NCI-H1436 (cell line): ENCODE data around the gene CSN1S1.
A peak's percentile ranks its signal among the peaks of the same experiment; 100 is the strongest.
"Not testable (repeated sequence)": the region's sequence is repeated elsewhere in the genome, so short reads cannot be mapped to it uniquely, and the experiment has no call there.

Source experiments
- DNase-seq: peaks from one replicate; lab custom pipeline; 2025; lab: John Stamatoyannopoulos, UW

CSN1S1 gene, protein sequence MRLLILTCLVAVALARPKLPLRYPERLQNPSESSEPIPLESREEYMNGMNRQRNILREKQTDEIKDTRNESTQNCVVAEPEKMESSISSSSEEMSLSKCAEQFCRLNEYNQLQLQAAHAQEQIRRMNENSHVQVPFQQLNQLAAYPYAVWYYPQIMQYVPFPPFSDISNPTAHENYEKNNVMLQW

DNA sequence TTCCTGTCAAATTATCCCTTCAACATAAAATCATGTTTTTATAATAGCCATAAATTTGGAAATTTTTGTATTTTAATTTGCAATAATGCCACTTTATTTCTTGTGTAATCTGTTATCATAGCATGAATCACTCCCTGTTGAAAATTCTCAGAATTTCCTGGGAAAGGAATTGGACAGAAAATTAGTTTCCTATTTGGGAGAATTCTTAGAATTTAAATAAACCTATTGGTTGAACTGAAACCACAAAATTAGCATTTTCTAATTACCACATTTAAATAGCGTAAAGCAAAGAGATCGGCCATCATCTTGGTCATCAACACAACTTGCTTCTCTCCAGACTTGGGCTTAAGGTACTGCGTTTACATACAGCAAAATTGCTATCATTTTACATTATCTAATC lies at the start of gene CSN1S1:
CSN1S1 (plus strand) TSS at position 301 of the 400 bp plus-strand sequence. CDS start 1,488 bp downstream, outside the sequence.
- DNase-seq, result no peak

DNA sequence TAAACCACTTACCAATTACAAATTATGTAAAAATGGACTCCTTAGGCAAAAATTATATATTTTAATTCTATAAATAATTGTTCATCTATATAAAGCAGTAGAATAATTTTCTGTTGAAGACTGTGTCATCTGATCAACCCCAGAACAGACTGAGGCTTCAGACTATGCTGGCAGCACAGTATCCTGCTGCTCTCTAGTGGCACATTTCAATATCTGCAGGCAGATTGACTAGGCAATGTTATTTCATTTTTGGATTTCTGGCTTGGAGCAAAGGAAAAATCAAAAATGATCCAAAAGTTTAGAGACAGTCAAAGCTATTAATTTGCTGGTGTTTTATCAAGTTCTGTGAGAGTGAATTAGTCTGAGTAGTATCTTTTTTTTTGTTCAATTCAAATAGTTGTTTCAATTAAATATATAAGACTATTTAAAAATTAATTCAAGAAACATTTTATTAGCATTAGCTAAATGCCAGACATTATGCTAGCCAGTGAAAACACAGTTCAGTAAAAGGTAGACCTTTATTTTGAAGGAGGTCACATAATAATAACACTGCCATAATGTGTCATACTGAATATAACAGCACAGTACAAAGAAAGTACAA lies 49.6 kb upstream of the CSN1S1 start:
- DNase-seq, result peak; percentile 34

DNA sequence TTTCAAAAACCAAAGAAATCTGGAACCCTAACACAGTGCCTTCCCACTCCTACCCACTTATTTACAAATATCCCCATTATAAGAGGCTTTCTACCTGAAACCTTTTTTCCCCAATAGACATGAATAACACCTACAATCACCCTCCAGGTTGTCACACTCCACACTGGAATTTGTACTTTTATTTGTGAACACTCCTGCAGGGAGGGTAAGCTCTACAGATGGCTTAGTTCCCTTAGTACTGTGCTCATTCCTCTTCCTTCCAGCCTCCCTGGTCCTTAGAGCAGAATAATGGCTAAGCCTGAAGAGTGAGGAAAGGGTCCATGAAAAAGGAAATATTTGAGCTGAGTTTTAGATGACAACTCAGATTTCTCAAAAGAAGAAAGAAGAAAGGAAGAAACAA lies 48.7 kb upstream of the CSN1S1 start:
- DNase-seq, result no peak

DNA sequence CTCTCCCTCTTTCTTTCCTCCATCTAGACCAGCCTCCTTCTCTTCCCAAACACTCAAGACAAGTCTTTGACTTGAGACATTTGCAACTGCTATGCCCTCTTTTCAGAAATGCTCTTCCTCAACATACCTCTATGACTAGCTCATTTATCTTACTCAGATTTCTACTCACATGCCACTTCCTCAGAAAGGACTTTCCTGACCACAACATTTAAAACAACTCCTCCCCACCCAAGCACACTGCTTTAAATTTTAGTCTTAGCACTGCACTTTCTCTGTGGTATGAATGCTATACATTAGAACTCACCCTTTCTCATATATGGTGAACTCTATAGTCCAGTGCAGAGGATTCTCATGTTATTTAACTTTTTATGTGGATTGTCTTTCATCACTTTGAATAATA lies 42.5 kb upstream of the CSN1S1 start:
- no peak for DNase-seq

DNA sequence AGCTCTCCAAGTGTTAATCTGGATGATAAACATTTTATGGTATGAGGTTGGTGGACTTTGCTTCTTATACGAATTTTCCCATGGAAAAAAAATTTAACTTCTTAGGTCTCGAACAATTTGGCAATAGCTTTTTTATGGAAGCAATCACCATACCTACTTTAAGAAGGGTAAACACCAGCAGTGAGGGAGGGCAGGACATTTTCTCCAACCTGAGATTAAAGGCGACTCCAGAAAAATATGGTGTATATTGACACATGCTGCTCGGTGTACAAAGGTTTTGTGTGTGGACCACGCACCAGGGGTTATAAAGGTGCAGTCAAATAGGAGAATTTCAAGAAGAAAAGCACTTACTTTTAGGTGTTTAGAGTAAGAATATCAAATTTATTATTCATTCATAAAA lies 36.7 kb upstream of the CSN1S1 start:
- DNase-seq, result no peak

DNA sequence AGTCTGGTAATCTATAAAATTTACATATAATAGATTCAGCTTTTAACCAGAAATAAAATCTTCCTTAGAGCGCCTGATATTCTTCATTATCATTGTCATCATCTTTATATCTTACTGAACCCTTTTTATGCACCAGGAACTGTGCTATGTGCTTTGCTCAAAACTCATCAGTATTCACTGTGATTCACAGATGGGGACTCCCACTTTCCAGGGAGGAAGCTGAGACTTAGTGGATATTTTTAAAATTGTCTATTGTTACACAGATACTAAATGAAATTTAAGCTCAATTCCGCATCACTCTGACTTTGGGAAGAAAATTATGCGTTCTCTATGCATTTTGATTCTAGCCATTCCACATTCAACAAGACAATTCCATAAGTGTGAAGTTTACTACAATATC lies 36.1 kb upstream of the CSN1S1 start:
- no peak for DNase-seq

DNA sequence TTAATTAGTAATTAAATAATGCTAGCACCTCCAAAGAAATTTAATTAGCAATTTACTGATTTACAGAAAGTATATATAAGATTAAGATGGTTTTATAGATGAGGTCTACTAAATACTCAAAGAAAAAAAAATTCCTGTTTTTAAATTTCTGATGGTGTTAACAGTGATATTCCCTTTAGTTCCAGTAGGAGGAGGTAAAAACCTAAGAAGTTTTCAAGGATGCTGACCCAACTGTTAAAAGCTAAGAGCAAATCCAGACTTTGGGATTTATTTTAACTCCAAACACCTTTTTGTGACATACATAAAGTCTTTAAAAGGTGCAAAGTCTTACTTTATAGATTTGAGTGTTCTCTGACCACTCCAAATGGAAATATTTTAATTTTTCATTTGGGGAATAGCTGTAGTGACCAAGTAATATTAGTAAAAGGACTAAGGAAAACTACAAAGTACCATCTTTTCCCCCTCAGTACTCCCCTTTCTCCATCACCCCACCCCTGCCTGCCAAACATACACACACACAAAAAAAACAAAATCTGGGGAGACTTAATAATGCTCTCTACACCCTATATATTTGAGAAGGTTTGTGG lies 34.2 kb upstream of the CSN1S1 start:
- no peak for DNase-seq

DNA sequence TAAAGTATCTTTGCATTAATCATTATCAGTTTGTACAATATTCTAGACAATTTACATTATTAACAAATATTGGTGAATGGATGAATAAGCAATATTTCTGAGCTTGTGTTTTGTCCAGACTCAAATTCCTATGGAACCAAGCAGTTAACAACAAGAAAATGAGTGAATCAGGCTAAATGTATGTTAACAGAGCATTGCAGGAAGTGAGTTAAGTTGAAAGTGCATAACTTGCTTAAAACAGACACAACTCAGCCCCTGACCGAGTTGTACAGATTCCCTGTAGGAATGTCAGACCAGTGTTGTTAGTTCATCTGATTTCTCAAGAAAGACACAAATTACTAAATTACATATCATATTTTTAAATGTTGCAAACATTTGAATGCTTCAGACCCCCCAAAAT lies 23.7 kb upstream of the CSN1S1 start:
- DNase-seq, result no peak

DNA sequence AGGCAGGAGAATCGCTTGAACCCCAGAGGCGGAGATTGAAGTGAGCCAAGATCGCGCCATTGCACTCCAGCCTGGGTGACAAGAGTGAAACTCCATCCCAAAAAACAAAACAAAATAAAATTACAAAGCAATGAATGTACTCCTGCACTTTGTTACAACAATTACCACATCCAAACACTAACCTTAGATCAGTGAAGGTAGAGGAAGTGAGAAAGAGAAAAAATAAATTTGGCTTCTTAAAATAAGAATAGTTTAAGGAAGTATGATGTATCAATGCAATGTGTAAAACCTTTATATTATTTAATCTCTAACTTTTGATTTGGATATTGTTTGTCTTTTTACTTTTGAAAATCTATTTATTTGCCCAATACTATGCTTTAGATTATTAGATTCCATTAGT lies 21.7 kb upstream of the CSN1S1 start:
- DNase-seq, result no peak

DNA sequence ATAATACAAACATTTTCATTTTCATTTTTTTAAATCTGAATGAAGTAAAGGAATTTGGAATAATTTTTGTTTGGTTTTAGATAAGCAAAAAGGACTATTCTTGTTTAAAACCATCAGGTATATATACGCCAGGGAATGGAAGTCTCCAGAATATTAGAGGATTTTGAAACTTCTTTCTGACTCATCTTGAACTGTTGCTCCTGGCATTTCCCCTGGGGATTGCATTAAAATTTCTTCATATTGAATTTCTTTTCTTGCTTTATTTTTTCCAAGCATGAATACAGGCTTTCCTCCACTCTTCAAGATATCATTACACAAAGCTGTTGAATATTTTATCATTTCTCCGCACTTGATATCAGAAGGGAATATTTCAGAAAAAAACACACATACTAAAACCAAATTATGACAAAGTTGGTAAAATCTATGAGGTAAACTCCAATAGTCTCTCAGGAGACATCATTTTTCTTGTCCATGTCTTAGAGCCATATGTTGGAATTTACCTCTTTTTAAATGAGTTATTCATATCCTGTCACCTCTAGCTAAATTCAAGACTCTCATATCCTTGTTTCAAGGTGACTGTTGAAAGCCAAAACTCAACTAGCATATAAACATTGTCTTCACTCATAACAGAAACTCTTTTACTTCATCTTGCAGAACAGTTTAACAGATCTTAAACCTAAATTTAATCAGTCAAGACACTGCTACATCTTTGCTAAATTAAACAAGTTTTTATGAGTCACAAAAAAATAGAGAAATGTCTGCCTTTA lies 20.7 kb upstream of the CSN1S1 start:
- DNase-seq, result no peak

DNA sequence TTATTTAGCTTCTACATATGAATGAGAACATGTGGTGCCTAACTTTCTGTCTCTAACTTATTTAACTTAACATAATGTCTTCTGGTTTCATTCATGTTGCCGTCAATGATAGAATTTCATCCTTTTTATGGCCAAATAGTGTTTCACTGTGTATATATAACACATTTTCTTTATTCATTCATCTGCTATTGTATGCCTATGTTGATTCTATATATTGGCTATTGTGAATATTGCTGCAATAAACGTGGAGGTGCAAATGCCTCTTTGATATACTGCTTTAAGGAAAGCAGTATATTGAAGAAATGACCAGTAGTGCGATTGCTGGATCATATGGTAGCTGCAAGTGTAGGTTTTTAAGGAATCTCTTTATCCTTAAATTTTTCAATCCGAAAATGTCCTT lies 10.0 kb upstream of the CSN1S1 start:
- DNase-seq, result no peak

DNA sequence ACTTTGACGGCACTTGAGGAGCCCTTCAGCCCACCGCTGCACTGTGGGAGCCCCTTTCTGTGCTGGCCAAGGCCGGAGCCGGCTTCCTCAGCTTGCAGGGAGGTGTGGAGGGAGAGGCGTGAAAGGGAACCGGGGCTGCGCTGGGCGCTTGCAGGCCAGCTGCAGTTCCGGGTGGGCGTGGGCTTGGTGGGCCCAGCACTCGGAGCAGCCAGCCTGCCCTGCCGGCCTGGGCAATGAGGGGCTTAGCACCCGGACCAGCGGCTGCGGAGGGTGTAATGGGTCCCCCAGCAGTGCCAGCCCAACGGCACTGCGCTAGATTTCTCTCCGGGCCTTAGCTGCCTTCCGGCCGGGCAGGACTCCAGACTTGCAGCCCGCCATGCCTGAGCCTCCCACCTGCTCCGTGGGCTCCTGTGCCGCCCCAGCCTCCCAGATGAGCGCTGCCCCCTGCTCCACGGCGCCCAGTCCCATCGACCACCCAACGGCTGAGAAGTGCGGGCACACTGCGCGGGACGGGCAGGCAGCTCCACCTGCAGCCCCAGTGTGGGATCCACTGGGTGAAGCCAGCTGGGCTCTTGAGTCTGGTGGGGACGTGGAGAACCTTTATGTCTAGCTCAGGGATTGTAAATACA lies 7.0 kb upstream of the CSN1S1 start:
- DNase-seq, result not testable (repeated sequence)

DNA sequence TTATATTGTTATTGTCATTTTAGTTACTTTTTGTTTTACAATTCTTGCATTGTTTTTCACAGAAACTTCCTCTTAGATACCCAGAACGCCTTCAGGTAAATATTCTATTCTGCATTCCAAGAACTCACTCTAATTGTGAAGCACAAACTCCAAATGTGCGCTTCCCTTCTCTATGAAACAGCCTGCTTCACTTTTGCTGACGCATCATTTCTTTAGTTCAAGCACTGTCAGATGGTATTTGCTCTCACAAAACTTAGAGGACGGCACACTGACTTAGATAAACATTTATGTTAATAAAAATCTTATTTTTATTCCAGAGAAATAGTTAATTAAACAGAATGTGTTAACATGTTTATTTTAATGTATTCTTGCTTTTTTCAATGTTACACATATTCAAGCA lies 3.3 kb downstream of the CSN1S1 start:
- DNase-seq, result no peak

DNA sequence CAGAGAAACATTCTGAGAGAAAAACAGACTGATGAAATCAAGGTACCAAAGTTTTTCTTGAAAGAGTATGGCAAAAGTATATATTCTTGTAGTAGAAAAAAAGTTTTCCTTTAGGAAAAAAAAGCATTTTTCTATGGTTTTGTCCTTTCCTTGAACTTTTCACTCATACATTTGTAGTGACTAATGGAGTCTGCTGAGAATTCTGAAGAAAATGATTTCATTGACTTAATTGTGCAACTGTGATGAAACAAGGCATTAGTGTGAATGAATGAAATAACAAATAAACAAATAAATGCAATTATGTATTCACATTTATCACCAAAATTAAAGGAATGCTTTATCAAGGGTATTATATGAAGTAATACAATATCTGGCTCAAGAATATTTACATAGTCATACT lies 5.7 kb downstream of the CSN1S1 start:
- DNase-seq, result no peak

DNA sequence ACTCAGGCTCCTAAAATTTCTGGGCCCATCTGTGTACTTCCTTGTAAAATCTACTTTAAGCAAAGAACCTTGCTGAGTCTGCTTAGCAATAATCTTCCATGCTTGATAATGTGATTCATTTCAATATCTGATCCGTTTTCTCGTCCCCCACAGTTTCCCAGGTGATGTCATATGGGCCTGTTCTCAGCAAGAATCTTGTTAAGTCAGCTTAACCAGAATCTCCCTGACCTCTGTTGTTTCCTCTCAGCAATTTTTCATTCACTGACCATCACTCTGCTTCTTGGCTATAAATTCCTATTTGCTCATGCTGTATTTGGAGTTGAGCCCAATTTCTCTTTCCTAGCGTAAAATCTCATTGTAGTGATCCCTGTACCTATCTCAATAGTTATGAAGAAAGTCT lies 20.7 kb downstream of the CSN1S1 start:
- DNase-seq, result no peak

DNA sequence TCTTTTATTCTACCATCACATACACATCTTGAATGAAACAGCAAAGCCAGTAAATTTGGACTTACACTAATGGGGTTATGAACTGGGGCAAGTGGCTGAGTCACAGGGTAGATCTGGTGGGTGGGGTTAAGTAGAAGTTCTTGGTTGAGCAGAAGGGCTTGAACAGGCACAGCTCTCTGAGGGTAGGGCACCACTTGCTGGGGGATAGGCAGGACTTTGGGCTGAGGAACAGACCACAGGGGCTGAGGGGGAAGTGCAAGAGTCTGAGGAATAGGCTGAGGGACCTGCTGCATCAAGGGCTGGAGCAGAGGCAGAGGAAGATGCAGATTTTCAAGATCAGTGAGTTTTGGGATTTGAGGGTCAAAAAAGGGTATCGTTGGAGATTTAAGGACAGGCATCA lies 26.3 kb downstream of the CSN1S1 start:
- DNase-seq, result no peak

DNA sequence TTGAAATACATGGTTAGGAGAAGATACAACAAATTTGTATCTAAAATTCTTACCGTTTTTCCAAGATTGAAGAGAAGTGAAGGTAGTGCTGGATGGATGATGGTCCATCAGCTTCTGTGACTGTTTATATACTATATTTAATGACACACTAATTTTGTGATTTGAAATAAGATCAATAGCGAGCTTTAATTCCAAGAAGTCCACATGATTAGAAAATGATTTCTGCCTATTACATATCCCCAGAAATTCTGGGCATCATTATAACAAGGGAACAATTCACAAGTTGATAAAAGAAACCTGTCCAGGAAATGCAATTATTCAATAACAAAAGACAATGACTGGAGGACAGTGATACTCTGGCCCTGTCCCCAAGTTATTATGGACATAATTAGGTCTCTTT lies 34.8 kb downstream of the CSN1S1 start, which contains the start of gene CSN2:
CSN2 (minus strand) TSS at position 101 of the 400 bp plus-strand sequence. CDS start 4,733 bp downstream, outside the sequence.
- DNase-seq, result no peak

DNA sequence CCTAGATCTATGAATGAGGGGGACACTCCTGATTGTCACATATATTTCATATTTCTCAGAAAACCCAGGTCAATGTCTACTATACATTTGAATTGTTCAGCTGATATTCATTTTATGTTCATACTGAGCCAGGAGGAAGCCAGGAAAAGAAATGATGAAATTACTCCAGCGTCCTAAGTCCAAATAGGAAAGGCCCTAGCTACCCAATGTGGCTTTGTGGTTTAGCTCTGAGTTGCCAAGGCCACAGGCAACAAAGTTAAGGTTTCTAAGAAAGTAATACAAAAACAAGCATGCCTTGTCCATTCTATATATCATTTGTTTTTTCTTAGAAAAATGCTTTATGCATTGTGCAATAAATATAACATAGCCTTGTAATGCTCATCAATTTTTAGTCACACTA lies 39.2 kb downstream of the CSN1S1 start:
- DNase-seq, result no peak

DNA sequence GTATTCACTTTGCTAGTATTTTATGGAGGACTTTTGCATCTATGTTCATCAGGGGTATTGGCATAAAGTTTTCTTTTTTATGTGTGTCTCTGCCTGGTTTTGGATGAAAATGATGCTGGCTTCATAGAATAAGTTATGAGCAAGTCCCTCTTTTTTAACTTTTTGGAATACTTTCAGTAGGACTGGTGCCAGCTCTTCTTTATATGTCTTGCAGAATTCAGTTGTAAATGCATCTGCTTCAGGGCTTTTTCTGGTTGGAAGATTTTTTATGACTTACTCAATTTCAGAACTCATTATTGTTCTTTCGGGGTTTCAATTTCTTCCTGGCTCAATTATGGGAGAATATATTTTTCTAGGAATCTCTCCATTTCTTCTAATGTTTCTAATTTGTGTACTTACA lies 43.8 kb downstream of the CSN1S1 start:
- DNase-seq, result no peak

DNA sequence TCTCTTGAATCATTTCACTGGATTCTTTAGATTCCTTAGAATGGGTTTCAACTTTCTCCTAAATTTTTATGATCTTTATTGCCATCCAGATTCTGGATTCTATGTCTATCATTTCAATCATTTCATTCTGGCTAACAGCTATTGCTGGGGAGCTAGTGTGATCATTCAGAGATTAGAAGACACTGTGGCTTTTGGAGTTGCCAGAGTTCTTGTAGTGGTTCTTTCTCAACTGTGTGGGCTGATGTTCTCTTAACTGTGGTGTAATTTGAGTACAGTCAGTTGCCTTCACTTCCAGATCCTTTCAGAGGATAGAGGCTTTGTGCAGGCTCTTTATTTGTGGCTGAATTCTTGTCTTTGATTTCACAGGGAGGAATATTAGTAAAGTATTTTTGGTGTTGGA lies 46.7 kb downstream of the CSN1S1 start:
- DNase-seq, result no peak

DNA sequence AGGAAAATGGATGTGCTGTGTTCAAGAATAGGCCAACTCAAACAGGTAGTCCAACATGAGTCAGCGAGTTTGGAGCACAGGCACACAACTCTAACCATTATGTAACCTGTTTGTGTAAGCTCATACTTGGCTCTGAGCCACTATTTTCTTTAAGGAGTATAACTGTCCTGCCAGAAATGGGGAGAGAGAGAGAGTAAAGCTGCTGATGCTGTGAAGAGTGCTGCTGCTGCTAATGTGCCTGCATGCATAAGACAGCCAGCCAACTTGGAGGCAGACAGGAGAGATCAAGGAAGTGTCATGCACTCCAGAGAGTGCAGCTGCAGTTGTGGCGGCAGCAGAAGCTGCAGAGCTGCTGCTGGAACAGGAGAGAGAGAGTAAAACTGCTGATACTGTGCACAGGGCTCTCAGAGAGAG lies 53.2 kb downstream of the CSN1S1 start:
- peak; percentile 60 for DNase-seq

DNA sequence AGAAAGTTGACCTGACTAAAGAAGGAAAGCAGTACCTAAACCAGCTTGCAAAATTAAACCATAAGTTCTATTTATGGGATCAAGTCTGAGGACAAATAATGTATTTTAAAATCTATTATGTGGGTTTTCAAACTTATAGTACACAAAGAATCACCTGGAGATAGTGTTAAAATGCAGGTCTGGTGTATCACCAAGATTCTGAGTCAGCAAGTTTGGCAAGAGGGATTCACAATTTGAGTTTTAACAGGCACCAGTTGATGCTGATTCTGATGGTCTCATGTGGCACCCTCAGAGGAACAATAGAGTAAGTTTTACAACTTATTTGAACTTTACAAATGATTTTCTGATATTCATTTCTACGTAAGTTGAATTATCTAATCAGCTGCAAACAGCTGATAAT lies 55.8 kb downstream of the CSN1S1 start:
- no peak for DNase-seq

DNA sequence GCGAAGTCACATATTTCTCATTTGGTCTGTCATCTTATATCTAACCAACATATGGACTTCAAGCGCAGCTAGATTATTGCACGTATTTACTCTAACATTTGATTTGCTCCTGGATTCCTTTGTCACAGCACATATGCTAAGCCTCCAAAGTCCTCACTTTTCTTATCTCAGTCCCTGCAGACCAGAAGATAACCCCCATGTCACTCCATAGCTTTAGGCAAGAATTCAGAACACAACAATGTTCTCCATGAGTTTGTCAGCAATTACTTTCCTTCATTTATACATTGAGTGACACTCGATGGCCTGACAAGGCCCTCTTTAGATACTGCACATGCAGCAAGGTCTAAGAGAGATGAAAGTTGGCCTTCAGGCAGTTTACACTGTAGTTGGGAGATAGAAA lies 60.1 kb downstream of the CSN1S1 start:
- no peak for DNase-seq
